K562 (cell line): ENCODE measurements around the gene SGPP1. TPM values are rescaled to one million over a fixed set of nuclear protein-coding genes. Genes with fewer than 3 reads are reported as not detected.

Source experiments
- AFF1 ChIP-seq, 2 experiments: fragments of 450-650 bp; IDR thresholded peaks; 2 replicates each; pipeline ENCODE4 v1.6.1; 2018; ENCODE audit warnings: mild to moderate bottlenecking in 2 of 2, low read depth in 1 of 2; ENCODE audit not compliant: partially characterized antibody in 2 of 2
- ATF7 ChIP-seq: fragments of 450-650 bp; IDR thresholded peaks from 2 replicates; pipeline ENCODE4 v1.7.1; 2014; ENCODE audit warnings: mild to moderate bottlenecking, moderate library complexity
- ELF1 ChIP-seq: fragments of 200-800 bp; sonication (Bioruptor generic); IDR thresholded peaks from 2 replicates; pipeline ENCODE4 v1.6.1; 2016; ENCODE audit warnings: missing genetic modification characterization, missing compliant biosample characterization
- ELF2 ChIP-seq: fragments of 250-450 bp; sonication (Bioruptor Pico); IDR thresholded peaks from 2 replicates; pipeline ENCODE4 v1.5.0; 2021; ENCODE audit warnings: mild to moderate bottlenecking
- FOXK2 ChIP-seq, 2 experiments: fragments of 450-650 bp; IDR thresholded peaks in 1 of 2; conservative IDR thresholded peaks in 1 of 2; 2 replicates each; pipeline ENCODE4 v1.6.1; 2016; ENCODE audit warnings: low read depth in 2 of 2, mild to moderate bottlenecking in 1 of 2
- HCFC1 ChIP-seq: IDR thresholded peaks from 2 replicates; pipeline ENCODE4 v1.6.1; 2012; ENCODE audit warnings: low read depth, low read length, improper control_type of control experiment
- KAT7 ChIP-seq: sonication (generic); formaldehyde crosslinking; IDR thresholded peaks from 2 replicates; pipeline ENCODE4 v1.8.0; 2022; ENCODE audit warnings: missing genetic modification reagents, mild to moderate bottlenecking, borderline replicate concordance
- MEIS2 ChIP-seq: fragments of 450-650 bp; IDR thresholded peaks from 2 replicates; pipeline ENCODE4 v1.6.1; 2014; ENCODE audit warnings: mild to moderate bottlenecking; ENCODE audit not compliant: partially characterized antibody
- MNT ChIP-seq, 2 experiments: fragments of 450-650 bp; conservative IDR thresholded peaks; 2 replicates each; pipeline ENCODE4 v1.6.1; 2017; ENCODE audit warnings: mild to moderate bottlenecking in 2 of 2, moderate library complexity in 2 of 2
- NFRKB ChIP-seq: fragments of 450-650 bp; IDR thresholded peaks from 2 replicates; pipeline ENCODE4 v1.6.1; 2016; ENCODE audit warnings: low read depth
- NR2C2 ChIP-seq, 2 experiments: fragments of 200-800 bp in 1 of 2; sonication (Bioruptor generic) in 1 of 2; sonication (generic) in 1 of 2; formaldehyde crosslinking in 1 of 2; IDR thresholded peaks; 2 replicates each; pipeline versions ENCODE4 v1.6.1 to v1.8.0; 2016 to 2022; ENCODE audit warnings: mild to moderate bottlenecking in 1 of 2, missing compliant biosample characterization in 1 of 2, missing genetic modification characterization in 1 of 2, missing genetic modification reagents in 1 of 2
- PBX2 ChIP-seq, 2 experiments: IDR thresholded peaks in 1 of 2; conservative IDR thresholded peaks in 1 of 2; 2 replicates each; pipeline ENCODE4 v1.6.1; 2016; ENCODE audit warnings: low read depth in 2 of 2, mild to moderate bottlenecking in 1 of 2, missing compliant biosample characterization in 1 of 2, missing genetic modification characterization in 1 of 2, moderate library complexity in 1 of 2
- PHF8 ChIP-seq: fragments of 200-600 bp; sonication (generic); IDR thresholded peaks from 2 replicates; pipeline ENCODE4 v1.6.1; 2012; ENCODE audit warnings: mixed run types, mild to moderate bottlenecking, inconsistent platforms, low read length, moderate library complexity, borderline replicate concordance
- PKNOX1 ChIP-seq: fragments of 450-650 bp; IDR thresholded peaks from 2 replicates; pipeline ENCODE4 v1.6.1; 2016
- SIX5 ChIP-seq, 2 experiments: IDR thresholded peaks; 2 replicates each; pipeline ENCODE4 v1.6.1; 2011; ENCODE audit warnings: low read length in 2 of 2, borderline replicate concordance in 1 of 2, low read depth in 1 of 2, mild to moderate bottlenecking in 1 of 2, moderate library complexity in 1 of 2; ENCODE audit not compliant: insufficient read depth in 1 of 2
- TAF9B ChIP-seq: fragments of 450-650 bp; IDR thresholded peaks from 2 replicates; pipeline ENCODE4 v1.6.1; 2018; ENCODE audit warnings: mild to moderate bottlenecking; ENCODE audit not compliant: partially characterized antibody
- polyA plus RNA-seq, 8 experiments: library from polyadenylated mRNA; depleted of rRNA in 4 of 8; stranded (reverse) in 5 of 8; unstranded in 3 of 8; fragments of >200 nt; fragmentation: Nextera tagmentation in 2 of 8; fragmentation: Illumina TruSeq in 1 of 8; extraction: Ambion mirVana in 2 of 8; extraction: Trizol in 1 of 8; gene quantifications; 2 replicates each; pipeline versions ENCODE4 v1.2.1 to v1.2.3, GENCODE V29; 2011 to 2014; ENCODE audit warnings: inconsistent platforms in 1 of 8, missing spikeins in 1 of 8
- total RNA-seq, 7 experiments: library from RNA; depleted of rRNA in 6 of 7; stranded (reverse); fragments of >200 nt in 6 of 7; fragmentation: Illumina TruSeq in 2 of 7; extraction: Trizol in 2 of 7; gene quantifications; 2 replicates each; pipeline versions ENCODE4 v1.2.1 to v1.2.3, GENCODE V29; 2011 to 2021; ENCODE audit warnings: low replicate concordance in 1 of 7

SGPP1 gene
- total and polyA plus RNA-seq, 9 of the 15 experiments (the other 6 are each of a cell fraction or from before 2014, with no cell fraction given): 2.2 to 7.3 (median 5.6) TPM

- no peak for TF ChIP-seq PBX2 (CRISPR knock-in tag; IDR thresholded peaks at IDR 0.05; ENCODE audit: low read depth)
- TF ChIP-seq PBX2 (tag; conservative IDR thresholded peaks at IDR 0.05; ENCODE audit: low read depth): peak; percentile 95
- TF ChIP-seq KAT7: no peak
- peak; percentile 90 for TF ChIP-seq ELF2 (CRISPR knock-in tag)
- peak in 1 of 2 experiments; percentile 32 for TF ChIP-seq AFF1 (IDR thresholded peaks at IDR 0.05; ENCODE audit: low read depth in 1 of 2, partially characterized antibody in 2 of 2)
- peak; percentile 98 for TF ChIP-seq PKNOX1
- peak; percentile 92 for TF ChIP-seq ELF1 (tag)
- no peak for TF ChIP-seq NR2C2 (CRISPR knock-in tag; IDR thresholded peaks at IDR 0.05)
- 0 out of 2 replicates have a peak, but pooled peaks have one; percentile 9 for TF ChIP-seq NR2C2 (tag; IDR thresholded peaks at IDR 0.05)
- TF ChIP-seq HCFC1: peak; percentile 88
- TF ChIP-seq SIX5 (IDR thresholded peaks at IDR 0.05; ENCODE audit: borderline replicate concordance in 1 of 2, insufficient read depth in 1 of 2, low read depth in 1 of 2, low read length in 2 of 2): peak; percentile 55 to 61
- peak; percentile 63 to 73; a peak in 3 of 4 replicates for TF ChIP-seq FOXK2 (conservative IDR thresholded peaks at IDR 0.05 in 1 of 2, IDR thresholded peaks at IDR 0.05 in 1 of 2; ENCODE audit: low read depth in 2 of 2)
- peak; percentile 19 for TF ChIP-seq TAF9B
- peak; percentile 44 for TF ChIP-seq MEIS2
- TF ChIP-seq MNT (conservative IDR thresholded peaks at IDR 0.05): no peak; a peak in 2 of 4 replicates
- TF ChIP-seq NFRKB: peak; percentile 41; the same call in 1 of the 2 replicates
- TF ChIP-seq ATF7: no peak
- 0 out of 2 replicates have a peak, but pooled peaks have one; percentile 47 for TF ChIP-seq PHF8
Observed at GRCh38 chr14:63642229-63642611, 85.6 kb downstream of the SGPP1 start (continued).
